Measurements from ENCODE around the gene GPR25.

GPR25 gene

DNA sequence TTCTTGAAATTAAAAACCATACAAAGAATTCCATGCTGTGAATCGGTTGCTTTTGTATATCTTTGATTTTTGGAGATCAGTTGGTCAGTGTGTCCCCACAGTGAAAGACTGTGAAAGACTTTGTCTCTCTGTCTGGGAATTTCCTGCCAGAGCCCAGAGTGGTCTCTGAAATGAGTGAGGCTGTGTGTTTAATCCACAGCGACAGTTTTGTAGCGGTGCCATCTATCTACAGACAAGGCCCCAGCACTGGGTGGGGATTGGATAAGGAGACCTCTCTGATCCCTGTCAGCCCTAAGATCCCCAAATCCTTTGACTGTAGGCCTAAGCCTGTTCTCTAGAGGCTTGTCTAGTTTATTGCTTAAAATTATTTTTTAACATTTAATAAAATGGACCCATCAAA, 10.3 kb downstream of the GPR25 start:
- no peak for FAIRE-seq
- no peak for DNase-seq (ENCODE audit: insufficient read length, low spot score)
- TF ChIP-seq POLR2A (IDR thresholded peaks at IDR 0.05; ENCODE audit: low read depth, low read length), result no peak

DNA sequence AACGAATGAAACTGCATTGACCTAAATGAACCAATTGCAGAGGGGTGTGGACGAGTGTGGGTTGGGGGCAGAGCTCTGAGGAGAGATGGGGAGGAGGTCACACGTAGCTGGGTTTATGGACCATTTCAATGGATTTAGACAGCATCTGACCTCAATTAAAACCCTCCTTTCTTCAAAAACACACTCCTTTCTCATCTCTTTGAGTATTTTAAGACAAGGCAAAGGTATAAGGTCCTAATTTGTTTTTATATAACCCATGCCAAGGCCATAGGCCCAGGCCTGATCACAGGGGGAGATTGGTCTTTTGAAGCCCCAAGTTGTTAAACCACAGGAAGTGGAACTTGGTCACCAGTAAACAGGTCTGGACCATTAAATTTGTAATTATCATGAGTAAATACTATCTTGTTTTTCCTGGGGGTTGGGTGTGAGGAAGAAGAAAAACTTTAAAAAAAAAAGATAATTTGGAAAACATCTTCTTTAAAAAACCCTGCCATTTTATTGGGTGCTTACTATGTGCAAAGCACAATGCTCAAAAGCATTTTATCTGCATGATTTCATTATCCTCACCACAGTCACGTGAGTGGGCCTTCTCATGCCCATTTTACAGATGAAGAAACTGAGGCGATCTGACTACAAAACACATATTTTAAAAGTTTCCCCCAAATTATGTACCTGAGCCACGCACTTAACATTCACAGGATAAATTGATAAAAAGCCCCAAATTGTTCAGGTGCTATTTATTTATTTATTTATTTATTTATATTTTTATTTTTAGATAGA, 13.0 kb downstream of the GPR25 start:
- TF ChIP-seq POLR2A (IDR thresholded peaks at IDR 0.05; ENCODE audit: low read depth, low read length), result no peak
- DNase-seq (ENCODE audit: insufficient read length, low spot score) (no peak), FAIRE-seq (no peak)

DNA sequence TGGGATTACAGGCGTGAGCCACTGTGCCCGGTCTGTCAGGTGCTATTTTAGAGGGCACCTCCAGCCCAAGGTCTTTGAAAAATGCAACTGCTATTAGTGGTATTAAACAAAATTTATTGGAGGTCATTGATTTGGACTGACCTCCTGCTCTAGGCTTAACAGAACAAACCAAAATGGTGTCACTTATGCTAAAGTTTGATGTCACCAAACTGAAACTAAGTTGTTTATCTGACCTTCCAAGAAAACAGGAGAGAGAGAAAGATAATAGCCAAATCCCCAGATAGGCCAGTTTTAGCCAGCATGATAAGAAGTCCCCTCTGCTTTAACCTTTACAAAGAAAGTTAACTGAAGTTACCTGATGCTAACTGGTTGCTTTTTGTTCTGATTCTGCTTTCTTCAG, 13.8 kb downstream of the GPR25 start:
- TF ChIP-seq POLR2A (IDR thresholded peaks at IDR 0.05; ENCODE audit: low read depth, low read length), result no peak
- FAIRE-seq, result no peak
- DNase-seq (ENCODE audit: insufficient read length, low spot score), result no peak

DNA sequence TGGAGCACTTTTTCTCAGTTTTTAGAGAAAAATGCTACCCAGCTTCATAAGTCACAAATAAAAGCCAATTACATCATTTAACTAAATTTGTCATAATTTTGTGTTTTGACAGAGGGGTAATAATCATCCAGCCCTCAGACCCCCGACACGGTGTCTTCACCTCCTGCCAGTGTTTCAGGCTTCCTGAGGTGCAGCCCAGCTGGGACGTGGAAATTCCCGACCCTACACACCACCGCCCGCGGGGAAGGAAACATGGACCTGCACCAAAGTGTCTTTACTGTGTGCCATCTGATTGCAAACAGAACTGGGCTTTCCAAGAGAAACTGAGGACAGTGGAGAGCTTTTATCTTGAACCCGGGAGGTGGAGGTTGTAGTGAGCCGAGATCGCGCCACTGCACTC, 14.3 kb downstream of the GPR25 start:
- FAIRE-seq, result no peak

DNA sequence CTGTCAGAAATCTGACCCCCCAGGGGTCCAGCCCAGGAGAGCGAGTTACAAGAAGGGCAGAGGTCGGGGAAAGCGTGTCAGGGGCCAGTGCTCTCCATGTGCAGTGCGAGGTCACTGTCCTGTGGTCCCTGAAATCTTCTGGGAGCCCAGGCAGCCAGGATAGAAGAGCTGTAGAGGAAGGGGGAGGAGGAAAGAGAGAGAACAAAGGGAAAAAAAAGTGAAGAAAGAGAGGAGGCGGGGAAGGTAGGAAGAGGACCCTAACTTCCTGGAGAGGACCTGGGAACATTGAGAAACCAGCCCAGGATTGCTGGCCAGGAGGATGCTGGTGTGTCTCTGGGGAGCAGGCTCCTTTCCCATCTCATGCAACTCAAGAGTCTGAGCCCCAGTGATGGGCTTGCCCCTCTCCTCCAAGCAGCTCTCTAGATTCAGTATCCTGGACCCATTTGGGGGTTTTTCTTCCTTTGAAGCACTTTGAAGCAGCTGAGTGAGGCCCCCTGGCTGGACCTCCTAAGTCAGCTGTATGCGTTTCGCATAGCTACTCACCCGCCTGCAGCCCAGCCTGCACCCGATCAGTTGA, 15.1 kb downstream of the GPR25 start:
- no peak for DNase-seq (ENCODE audit: insufficient read length, low spot score)
- TF ChIP-seq POLR2A (IDR thresholded peaks at IDR 0.05; ENCODE audit: low read depth, low read length), result no peak
- no peak for FAIRE-seq

More for the DNA sequence above, 14.3 kb downstream of the GPR25 start:
- TF ChIP-seq POLR2A (IDR thresholded peaks at IDR 0.05; ENCODE audit: low read depth, low read length), result no peak
- DNase-seq (ENCODE audit: insufficient read length, low spot score), result no peak

DNA sequence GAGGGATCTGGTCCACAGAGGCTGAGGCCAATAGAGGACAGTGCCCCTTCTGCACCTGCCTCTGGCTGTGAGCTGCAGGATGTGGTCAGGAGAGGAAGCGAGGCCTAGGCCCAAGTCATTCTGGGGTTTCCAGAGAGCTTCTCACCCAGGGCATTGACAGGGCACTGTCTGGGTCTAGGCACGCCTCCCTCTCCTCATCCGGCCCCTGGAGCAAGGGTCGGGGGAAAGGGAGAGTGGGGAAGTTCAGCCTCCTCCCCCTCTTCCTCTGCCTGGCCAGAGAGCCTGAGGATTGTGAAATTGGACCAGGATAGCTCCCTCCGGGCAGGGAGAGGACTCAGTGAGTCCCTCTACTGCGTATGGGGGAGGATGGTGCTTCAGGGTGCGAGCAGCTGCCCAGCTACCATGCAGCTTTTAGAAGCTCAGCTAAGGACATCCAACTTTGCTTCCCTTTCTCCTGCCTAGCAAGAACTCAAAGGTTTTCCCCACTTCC, 15.6 kb downstream of the GPR25 start:
- no peak for TF ChIP-seq POLR2A (IDR thresholded peaks at IDR 0.05; ENCODE audit: low read depth, low read length)
- DNase-seq (ENCODE audit: insufficient read length, low spot score) (no peak), FAIRE-seq (no peak)

DNA sequence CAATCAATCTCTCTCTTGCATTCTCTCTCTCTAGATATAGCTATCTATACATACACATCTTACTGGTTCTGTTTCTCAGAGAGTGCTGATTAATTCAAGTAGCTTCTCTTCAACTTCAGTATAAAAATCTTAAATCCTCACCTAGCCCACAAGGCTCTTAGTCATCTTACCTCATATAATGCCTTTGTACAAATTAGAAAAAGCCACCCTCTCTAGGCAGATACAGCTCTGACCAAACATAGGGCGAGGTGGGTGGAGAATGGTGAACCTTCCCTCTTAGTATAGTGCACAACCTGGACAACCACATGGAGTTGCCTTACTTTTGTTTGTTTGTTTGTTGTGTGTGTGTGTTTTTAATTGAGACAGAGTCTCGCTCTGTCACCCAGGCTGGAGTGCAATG, 16.8 kb downstream of the GPR25 start:
- no peak for TF ChIP-seq POLR2A (IDR thresholded peaks at IDR 0.05; ENCODE audit: low read depth, low read length)
- no peak for DNase-seq (ENCODE audit: insufficient read length, low spot score)
- FAIRE-seq, result no peak

DNA sequence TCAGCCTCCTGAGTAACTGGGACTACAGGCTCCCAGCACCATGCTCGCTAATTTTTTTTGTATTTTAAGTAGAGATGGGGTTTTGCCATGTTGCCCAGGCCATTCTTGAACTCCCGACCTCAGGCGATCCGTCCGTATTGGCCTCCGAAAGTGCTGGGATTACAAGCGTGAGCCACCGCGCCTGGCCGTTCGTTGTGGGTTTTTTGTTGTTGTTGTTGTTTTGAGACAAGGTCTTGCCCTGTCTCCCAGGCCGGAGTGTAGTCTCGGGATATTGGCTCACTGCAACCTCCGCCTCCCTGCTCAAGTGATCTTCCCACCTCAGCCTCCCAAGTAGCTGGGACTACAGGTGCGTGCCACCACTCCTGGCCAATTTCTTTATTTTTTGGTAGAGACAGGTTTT, 17.2 kb downstream of the GPR25 start:
- no peak for TF ChIP-seq POLR2A (IDR thresholded peaks at IDR 0.05; ENCODE audit: low read depth, low read length)
- FAIRE-seq (no peak), DNase-seq (ENCODE audit: insufficient read length, low spot score) (no peak)

DNA sequence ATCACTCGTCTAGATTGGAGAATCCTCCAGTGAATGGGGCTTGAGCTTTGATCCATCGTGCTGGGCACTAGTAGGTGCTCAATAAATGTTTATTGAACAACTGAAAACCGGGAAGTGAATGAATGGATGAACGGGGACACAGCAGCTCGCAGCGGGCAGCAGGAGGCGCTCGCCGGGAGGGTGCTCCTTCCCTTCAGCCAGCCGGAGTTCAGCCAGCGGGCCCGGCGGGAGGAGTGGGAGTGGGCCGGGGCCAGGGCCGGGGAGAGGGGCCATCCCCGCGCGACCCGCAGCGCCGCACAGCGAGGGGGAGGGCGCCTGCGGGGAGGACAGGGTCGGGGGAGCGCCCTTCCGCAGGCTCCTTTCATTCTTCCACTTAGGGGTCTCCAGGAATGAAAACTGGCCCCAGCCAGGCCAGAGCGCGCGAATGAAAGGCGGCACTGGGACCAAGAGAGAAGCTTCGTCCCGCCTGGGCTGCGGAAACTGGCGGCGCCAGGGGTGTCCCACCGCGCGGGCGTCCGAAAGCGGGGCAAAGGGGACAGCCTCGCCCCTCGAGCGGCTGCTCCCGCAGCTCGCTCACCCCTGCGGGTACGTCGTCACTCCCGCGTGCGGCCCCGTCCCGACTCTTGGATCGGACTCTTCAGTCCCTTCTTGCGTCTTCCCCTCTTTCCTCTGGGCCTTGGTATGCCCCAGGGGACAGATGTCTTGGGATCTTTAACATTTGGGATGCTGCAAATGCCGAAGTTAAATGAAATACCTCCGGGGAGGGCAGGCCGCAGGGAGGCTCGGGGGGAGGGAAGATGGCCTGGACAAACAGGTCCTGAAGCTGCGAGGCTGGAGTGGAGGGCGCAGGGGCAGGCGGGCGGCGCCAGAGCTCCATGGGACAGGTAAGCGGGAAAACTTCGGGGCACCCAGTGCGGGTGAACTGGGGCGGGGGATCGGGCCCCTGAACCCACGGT, 18.3 kb downstream of the GPR25 start:
- DNase-seq (ENCODE audit: insufficient read length, low spot score), result no peak
- no peak for FAIRE-seq

DNA sequence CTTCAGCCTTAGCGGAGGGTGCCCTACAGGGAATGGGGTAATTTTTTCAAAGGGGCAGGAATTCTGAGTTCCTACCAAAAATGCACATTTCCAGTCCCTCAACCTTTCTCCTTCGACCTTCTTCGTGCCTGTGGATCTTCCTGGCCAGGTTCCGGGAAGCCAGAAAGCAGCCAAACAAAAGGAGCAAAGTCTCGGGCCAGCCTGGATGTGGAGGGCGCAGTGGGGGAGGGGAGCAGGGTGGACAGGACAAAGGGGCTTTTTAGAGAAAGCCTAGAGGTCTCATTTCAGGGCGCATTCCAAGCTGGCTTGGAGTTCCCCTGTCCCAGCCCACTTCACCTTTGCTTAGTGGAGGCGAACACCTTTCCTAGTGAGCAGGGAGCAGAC, 19.0 kb downstream of the GPR25 start:
- no peak for FAIRE-seq
- DNase-seq (ENCODE audit: insufficient read length, low spot score), result no peak
- no peak for TF ChIP-seq POLR2A (IDR thresholded peaks at IDR 0.05; ENCODE audit: low read depth, low read length)

More for the DNA sequence above, 18.3 kb downstream of the GPR25 start:
- TF ChIP-seq POLR2A (IDR thresholded peaks at IDR 0.05; ENCODE audit: low read depth, low read length), result peak; percentile 48

DNA sequence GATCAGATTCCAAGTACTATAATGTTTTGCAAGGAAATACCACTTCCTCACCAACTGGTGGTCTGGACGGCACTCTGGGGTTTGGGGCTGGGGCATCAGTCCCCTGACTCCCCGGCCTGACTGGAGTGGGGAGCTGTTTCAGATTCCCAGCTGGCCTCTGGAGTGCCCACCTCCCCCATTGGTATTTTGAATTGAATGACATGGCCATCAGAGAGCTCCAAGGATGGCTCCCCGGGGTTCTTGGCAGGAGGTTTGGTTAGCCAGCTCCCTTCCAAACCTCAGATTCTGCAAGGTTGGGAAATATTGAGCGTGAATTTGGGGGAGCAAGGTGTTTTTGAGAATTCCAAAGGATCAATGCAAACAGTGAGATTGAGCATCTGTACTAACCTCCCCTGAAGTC, 19.8 kb downstream of the GPR25 start:
- no peak for DNase-seq (ENCODE audit: insufficient read length, low spot score)
- no peak for FAIRE-seq
- TF ChIP-seq POLR2A (IDR thresholded peaks at IDR 0.05; ENCODE audit: low read depth, low read length), result no peak

DNA sequence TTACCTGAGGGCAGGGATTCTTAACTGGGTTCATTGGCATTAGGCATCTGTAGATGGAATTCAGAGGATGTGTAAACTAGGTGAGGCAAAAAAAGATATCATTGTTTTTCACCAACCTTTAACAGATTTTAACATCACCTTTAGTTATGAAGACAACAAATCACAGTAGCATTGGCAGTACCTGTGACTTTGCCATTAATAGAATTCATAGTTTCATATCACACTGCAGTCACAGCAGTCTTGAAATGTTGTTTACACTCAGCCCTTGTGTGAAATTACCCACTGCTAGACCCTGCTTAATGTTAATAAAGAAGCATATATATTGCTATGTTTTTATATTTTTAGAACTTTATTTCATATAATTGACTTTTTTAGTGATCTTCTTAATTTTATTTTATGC, 20.2 kb downstream of the GPR25 start:
- DNase-seq (ENCODE audit: insufficient read length, low spot score), result no peak
- FAIRE-seq, result no peak
- no peak for TF ChIP-seq POLR2A (IDR thresholded peaks at IDR 0.05; ENCODE audit: low read depth, low read length)

DNA sequence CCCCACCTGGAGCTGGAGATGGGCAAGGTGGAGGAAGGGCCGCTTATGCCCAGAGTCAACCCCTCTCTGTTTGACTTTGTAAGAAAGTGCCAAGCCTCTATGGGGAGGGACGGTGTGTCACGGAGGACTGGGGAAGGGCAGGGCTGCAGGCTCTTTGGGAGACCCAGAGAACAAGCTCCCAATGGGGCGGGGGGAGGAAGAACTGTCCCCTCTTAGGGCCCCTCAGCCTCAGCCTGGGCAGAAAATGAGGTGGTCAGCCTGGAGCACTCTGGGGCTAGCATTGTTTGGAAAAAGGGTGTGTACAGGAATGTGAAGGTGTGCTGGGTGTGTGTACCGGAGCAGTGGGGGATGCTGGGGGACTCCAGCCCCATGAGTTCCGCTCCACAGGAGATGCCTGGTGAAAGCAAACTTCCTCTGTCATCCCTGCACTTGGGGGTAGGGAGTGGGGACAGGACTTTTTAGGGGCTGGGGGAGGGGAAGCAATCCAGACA, 20.7 kb downstream of the GPR25 start:
- TF ChIP-seq POLR2A (IDR thresholded peaks at IDR 0.05; ENCODE audit: low read depth, low read length), result no peak
- DNase-seq (ENCODE audit: insufficient read length, low spot score), result no peak

More for the DNA sequence above, 20.7 kb downstream of the GPR25 start:
- FAIRE-seq, result no peak
